ENCODE data around the gene SPINK6.

DNA sequence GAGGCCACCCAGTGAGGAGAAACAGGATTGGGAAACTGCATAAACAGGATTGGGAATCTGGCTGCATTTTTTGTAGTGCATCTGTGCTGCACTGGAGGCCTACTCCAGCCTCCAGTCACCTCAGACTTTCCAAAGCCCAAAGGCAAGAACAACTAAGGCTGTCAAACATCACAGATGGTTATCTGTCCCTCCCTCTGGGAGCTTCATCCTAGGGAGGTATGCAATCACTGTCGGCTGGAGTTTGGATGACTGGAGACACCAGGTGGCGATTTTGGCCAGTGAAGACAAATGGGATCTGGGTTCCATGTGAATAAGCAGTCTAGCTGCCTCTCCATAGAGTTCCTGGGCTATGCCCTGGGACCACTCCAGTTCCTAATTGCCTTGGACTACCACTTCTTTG, 56.4 kb downstream of the SPINK6 start:
- TF ChIP-seq, protein P1, sequence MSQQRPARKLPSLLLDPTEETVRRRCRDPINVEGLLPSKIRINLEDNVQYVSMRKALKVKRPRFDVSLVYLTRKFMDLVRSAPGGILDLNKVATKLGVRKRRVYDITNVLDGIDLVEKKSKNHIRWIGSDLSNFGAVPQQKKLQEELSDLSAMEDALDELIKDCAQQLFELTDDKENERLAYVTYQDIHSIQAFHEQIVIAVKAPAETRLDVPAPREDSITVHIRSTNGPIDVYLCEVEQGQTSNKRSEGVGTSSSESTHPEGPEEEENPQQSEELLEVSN (IDR thresholded peaks at IDR 0.05): no peak
- TF ChIP-seq, protein P2, sequence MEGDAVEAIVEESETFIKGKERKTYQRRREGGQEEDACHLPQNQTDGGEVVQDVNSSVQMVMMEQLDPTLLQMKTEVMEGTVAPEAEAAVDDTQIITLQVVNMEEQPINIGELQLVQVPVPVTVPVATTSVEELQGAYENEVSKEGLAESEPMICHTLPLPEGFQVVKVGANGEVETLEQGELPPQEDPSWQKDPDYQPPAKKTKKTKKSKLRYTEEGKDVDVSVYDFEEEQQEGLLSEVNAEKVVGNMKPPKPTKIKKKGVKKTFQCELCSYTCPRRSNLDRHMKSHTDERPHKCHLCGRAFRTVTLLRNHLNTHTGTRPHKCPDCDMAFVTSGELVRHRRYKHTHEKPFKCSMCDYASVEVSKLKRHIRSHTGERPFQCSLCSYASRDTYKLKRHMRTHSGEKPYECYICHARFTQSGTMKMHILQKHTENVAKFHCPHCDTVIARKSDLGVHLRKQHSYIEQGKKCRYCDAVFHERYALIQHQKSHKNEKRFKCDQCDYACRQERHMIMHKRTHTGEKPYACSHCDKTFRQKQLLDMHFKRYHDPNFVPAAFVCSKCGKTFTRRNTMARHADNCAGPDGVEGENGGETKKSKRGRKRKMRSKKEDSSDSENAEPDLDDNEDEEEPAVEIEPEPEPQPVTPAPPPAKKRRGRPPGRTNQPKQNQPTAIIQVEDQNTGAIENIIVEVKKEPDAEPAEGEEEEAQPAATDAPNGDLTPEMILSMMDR (IDR thresholded peaks at IDR 0.05; ENCODE audit: control extremely low read depth in 1 of 3, insufficient read depth in 1 of 3, low read depth in 1 of 3, low read length in 3 of 3): peak in 1 of 3 experiments; percentile 4; a peak in 1 of 4 replicates
- no peak for TF ChIP-seq POLR2A (IDR thresholded peaks at IDR 0.05; ENCODE audit: control extremely low read depth in 1 of 2, low read depth in 2 of 2, low read length in 2 of 2)
- TF ChIP-seq SUZ12 (IDR thresholded peaks at IDR 0.05; ENCODE audit: low read length): no peak
- TF ChIP-seq SP4 (IDR thresholded peaks at IDR 0.05; ENCODE audit: low read length): no peak
- TF ChIP-seq, protein P3, sequence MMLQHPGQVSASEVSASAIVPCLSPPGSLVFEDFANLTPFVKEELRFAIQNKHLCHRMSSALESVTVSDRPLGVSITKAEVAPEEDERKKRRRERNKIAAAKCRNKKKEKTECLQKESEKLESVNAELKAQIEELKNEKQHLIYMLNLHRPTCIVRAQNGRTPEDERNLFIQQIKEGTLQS (IDR thresholded peaks at IDR 0.05; ENCODE audit: insufficient read depth, low read depth, low read length): no peak
- TF ChIP-seq TEAD4 (IDR thresholded peaks at IDR 0.05; ENCODE audit: low read depth, low read length): no peak
- no peak for TF ChIP-seq MAFK (IDR thresholded peaks at IDR 0.05; ENCODE audit: low read depth, low read length)
- TF ChIP-seq SIRT6 (IDR thresholded peaks at IDR 0.05; ENCODE audit: low read length): no peak
- TF ChIP-seq EP300 (IDR thresholded peaks at IDR 0.05; ENCODE audit: borderline replicate concordance in 1 of 2, low read depth in 2 of 2, low read length in 2 of 2): no peak
- no peak for TF ChIP-seq JUND (IDR thresholded peaks at IDR 0.05; ENCODE audit: low read length)

Data from H1 (cell line).